GM20000 (cell line): ENCODE results near the gene P2RX7.

Source experiments
- DNase-seq: peaks from one replicate; pipeline ENCODE4 v3.0.0; 2012; ENCODE audit warnings: low spot score
- TF ChIP-seq, protein P1 (sequence below): IDR thresholded peaks from 2 replicates; pipeline ENCODE4 v1.5.1; 2012; ENCODE audit warnings: mild to moderate bottlenecking, control low read depth; ENCODE audit errors: extremely low read depth, missing control alignments

P2RX7 gene

DNA sequence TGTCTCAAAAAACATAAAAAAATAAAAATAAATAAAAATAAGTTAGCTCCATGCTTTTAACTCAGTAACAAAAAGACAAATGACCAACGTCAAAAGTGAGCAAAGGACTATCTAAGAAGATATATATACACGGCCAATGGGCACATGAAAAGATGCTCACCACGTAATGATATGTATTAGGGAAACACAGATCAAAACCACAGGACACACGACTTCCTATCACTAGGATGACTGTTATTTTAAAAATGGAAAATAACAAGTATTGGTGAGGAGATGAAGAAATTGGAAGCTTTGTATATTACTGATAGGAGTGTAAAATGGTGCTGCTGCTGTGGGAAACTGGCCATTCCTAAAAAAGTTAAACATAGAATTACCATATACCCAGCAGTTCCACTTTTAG, 20.2 kb upstream of the P2RX7 start:
- TF ChIP-seq, protein P1, sequence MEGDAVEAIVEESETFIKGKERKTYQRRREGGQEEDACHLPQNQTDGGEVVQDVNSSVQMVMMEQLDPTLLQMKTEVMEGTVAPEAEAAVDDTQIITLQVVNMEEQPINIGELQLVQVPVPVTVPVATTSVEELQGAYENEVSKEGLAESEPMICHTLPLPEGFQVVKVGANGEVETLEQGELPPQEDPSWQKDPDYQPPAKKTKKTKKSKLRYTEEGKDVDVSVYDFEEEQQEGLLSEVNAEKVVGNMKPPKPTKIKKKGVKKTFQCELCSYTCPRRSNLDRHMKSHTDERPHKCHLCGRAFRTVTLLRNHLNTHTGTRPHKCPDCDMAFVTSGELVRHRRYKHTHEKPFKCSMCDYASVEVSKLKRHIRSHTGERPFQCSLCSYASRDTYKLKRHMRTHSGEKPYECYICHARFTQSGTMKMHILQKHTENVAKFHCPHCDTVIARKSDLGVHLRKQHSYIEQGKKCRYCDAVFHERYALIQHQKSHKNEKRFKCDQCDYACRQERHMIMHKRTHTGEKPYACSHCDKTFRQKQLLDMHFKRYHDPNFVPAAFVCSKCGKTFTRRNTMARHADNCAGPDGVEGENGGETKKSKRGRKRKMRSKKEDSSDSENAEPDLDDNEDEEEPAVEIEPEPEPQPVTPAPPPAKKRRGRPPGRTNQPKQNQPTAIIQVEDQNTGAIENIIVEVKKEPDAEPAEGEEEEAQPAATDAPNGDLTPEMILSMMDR = no peak
- DNase-seq = no peak

DNA sequence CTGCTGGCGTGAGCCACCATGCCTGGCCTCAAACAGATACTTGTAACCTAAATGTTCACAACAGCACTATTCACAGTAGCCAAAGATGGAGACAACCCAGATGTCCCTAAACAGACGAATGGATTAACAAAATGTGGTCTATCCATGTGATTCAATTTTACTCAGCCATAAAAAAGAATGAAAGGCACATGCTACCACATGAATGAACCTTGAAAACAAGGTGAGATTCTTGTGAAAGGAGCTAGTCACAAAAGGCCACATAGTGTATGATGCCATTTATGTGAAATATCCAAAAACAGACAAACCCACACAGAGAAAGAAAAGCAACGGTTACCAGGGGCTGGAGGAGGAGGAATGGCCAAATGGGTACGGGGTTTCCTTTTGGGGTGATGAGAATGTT, 19.6 kb upstream of the P2RX7 start:
- DNase-seq = no peak
- TF ChIP-seq, protein P1 = no peak

DNA sequence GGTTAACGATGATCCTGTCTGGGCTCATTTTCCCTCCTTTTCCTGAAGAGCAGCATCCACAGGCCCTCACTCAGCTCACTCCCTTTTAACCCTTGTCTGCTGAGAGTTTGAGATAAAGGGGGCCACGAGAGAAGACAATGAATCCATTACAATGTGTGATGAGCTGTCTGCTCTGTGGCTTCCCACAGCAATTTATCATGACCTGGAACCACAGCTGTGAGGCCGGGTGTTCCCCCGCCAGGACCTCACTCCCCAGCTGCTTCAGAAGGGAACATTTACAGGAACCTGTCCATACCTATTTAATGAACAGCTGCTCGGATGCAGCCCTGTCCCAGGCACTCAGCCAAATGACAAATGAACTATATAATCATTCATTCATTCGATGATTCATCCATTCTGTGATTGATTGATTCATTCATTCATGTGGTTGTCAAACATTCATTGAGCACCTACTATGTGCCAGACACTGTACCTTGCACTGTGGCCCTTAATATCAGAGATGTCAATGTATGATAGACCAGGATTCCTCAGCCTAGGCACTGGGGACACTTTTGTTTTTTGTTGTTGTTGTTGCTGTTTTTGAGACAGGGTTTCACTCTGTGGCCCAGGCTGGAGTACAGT, 18.5 kb upstream of the P2RX7 start:
- TF ChIP-seq, protein P1 = no peak
- no peak for DNase-seq

DNA sequence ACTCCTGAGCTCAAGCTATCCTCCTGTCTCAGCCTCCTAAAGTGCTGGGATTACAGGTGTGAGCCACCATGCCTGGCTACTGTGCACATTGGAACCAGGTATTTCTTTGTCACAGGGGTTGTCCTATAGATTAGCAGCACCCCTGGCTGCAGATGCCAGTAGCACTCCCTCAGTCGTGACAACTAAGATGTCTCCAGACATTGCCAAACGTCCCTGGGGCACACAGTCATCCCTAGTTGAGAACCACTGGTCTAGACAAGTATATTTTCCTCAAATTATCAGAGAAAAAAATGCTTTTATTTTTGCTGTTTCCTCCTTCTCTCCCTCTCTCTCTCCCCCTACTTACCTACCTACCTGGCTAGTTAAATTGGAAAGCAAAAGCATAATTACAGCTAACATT, 17.9 kb upstream of the P2RX7 start:
- no peak for DNase-seq
- TF ChIP-seq, protein P1 = no peak

DNA sequence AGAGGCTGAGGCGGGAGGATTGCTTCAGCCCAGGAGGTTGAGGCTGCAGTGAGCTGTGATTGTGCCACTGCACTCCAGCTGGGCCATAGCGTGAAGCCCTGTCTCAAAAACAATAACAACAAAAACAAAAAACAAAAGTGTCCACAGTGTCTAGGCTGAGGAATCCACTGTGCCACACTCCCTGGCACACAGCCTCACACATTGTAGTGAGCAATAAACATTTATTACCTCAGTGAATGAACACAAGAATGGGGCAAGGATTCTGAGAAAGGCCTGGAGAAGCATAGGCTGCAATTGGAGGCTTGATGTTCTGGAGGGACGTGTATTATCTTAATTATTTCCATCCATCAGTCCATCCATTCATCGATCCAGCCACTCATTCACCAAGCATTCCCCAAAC, 17.1 kb upstream of the P2RX7 start:
- no peak for DNase-seq
- TF ChIP-seq, protein P1 = no peak

DNA sequence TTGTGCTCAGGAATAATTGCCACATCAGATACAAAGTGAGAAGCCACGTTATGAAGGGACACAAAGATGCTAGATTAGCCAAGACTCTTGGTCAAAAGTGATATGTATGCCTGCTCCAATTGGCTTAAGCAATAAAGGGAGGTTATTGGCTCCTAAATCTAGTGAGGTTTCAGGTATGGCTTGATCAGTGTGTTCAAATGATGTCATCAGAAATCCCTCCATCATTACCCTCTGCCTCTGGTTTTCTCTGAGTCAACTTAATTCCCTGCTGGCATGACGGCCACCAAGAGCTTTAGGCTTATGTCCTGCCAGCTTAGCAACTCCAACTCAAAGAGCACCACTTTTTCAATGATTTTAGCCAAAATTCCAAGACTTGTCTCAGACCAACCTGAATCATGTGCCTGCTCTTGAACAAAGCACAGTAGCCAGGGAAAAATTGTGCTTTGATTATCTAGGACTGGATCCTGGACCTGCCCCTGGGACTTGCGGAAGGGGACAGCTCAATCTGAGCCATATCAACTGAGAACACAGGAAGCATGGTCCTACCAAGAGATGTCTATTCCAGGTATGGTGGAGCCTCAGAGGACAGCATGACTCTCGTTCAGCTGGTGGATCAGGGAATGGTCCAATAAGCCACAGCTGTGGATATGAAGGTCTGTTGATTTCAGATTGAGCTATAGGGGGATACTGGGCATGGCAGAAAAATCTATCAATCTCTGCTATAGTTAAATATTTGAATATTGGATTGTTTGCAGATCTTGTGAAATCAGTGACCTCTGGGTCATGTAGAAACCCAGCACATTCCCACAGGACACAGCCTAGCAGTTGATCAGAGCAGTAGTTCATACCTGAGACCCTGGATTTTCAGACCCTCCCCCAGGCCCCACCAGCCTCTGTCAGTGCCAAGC, 16.1 kb upstream of the P2RX7 start:
- no peak for DNase-seq
- TF ChIP-seq, protein P1 = no peak

DNA sequence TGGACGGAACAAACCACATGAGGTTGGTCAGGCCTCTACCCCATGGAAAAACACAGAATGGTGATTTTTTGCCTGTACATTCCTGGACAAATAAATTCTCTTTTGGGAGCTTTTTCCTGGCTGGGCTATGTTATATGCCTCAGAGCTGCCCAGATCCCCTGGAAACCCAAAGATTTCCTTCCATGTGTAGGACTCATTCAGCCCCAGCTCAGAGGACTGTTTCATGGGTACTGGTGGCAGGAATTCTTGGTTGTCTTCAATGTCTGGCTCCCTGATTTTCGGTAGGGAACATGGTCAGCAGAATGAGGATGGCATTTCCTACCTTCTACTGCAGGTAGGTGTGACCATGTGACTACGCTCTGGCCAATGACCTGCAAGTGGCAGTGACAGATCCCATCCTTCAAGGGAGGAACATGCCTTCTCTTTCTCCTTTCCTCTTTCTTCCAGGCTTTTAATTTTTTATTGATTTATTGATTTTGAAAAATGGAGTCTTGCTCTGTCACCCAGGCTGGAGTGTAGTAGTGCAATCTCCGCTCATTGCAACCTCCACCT, 15.4 kb upstream of the P2RX7 start:
- TF ChIP-seq, protein P1 = no peak
- DNase-seq = no peak
